COLO668 (cell line): Measurements from ENCODE around the gene TMEM178B.

Source experiments
- DNase-seq: peaks from one replicate; lab custom pipeline; 2025; ENCODE audit not compliant: unreplicated experiment; lab: John Stamatoyannopoulos, UW

The TMEM178B gene

DNA sequence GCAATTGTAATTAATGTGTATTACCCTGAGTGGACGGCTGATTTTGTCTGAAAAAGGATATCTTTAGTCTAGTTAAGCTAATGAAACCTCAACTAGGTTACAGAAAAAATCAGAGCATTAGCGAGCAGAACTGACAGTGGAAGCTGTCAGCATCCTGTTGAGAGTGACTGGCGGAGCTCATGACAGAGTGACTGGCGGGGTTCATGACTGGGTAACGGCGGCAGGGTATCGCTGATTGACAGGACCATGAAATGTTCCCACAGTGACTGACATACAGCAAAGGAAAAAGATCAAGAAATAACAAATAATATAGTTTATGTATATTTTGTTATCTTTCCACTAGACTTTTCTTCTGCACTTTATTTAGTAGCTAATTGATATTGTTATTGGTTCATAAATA, 274.9 kb downstream of the TMEM178B start:
- no peak for DNase-seq

- DNase-seq = no peak
Observed at GRCh38 chr7:141349338-141349737, 275.5 kb downstream of the TMEM178B start.

DNA sequence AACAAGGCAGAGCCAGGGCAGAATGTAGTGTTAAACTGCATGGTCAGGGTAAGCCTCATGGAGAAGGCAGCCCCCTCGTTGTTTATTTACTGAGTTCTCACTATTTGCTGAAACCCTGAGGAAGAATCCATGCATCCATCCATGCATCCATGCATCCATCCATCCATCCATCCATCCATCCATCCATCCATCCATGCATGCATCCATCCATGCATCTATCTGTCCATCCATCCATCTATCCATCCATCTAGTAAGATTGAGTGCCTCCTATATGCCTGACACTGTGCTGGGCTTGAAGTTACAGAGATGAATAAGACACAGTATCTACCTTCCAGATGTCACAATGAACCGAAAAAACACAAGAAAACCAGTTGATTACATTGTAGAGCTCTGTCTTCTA, 275.9 kb downstream of the TMEM178B start:
- DNase-seq = no peak

DNA sequence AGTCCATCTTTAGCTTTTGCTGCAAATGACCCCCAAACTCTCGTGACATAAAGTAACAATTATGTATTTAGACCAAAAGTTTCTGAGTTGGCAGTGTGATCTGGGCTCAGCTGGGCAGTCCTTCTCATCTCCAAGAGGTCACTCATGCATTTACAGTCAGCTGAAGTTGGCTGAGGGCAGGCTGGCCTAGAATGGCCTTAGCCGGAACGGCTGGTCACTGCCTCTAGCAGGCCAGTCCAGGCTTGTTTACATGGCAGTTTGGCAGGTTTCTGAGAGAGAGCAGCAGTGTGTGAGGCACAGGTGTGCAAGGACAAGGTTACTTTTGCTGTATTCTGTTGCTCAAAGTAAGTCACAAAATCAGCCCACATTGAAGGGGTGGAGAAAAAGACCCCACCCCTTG, 277.3 kb downstream of the TMEM178B start:
- DNase-seq = no peak

DNA sequence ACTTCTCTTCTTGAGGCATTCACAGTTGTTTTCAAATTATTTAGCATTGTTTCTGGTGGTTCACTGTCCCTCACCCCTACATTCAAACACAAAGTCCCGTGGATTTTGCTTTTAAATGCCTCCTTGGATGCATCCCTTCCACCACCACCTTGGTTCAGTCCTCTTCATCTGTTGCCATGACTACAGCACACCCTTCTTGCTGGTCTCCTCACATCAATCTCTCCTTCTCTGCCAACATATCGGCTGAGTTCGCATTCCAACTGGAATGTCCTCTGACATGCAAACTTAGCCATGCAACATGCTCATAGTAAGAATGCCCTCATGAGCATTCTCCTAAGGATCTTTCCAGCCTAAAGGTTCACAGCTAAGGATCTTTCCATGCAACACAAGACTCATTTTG, 279.1 kb downstream of the TMEM178B start:
- DNase-seq = no peak

- DNase-seq = no peak
Observed at GRCh38 chr7:141354251-141354650, 280.4 kb downstream of the TMEM178B start.

DNA sequence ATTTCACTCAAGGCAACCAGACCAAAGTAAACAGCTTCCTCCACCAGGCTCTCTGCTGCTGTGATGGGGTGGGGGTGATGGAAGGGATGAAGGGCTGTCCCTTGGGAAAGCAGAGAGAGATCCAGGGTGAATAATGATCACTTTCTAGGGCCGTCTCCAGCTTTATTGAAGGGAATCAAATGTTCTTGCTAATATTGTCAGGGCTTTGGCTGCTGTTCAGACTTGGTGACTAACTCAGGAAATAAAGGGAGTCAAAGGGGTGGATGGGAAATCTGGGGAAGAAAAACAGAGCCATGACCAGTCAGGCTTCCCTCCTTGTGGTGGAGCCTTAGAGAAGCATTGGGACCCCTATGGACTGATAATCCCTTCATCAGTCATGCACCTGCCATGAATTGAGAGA, 281.2 kb downstream of the TMEM178B start:
- DNase-seq = no peak

- no peak for DNase-seq
Observed at GRCh38 chr7:141356161-141356560, 282.3 kb downstream of the TMEM178B start.

DNA sequence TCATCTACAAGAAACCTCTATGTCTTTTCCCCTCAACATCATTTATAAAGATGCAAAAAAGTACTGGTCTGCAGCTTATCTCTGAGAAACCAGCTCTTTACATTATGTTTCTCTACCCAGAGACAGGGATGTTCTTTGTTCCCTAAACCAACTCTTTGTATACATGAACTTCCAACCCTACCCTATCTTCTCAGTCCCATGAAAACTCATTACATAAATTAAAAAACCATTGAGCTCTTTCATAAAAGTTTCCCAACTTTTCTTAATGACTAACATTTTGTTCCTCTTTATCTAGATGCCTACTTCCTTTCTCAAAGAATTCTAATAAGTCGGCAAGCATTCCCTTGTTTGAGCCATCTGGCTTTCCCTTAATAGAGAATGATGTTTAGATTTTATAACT, 284.5 kb downstream of the TMEM178B start:
- DNase-seq = no peak

GRCh38 chr7:141359262-141359661, 285.4 kb downstream of the TMEM178B start:
- no peak for DNase-seq

GRCh38 chr7:141359740-141360415, 286.0 kb downstream of the TMEM178B start:
- DNase-seq = no peak

- no peak for DNase-seq
Observed at GRCh38 chr7:141360416-141360760, 286.5 kb downstream of the TMEM178B start.

DNA sequence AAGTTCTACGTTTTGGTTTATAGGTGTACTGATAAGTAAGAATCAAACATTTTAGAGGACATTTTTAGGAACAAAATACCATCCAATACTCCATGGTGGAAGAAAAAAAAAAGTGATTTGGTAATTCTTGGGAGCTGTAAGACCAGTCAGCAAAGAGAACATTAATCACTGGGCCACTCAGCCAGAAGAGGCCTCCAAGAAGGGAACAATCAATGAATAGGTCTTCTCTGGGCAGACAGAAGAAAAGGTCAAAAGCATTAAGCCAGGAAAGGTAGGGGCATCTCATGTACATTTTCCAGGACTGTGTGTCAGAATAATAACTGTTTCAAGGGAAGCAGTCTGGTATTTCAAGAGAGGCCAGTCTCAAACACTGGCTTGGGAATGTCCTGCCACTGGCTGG, 286.9 kb downstream of the TMEM178B start:
- DNase-seq = no peak

- DNase-seq = no peak
Observed at GRCh38 chr7:141361479-141361878, 287.6 kb downstream of the TMEM178B start.

DNA sequence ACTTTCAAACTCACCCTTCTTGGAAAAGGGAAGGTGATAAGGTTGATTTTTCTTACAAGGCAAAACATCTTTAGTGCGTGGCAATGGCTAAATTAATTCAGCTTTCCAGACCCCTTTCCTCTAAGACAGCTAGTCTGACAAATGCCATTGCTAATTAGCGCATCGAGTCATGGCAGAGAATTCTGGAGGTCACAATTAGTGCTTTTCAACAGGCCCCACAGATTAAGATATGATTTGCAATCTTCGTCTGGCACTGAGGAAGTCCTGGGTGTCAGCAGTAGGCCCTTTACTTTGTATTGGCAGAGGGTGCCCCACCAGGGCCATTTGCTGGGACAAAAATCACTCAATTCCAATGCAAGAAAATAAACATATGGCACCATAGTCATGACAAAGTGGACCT, 288.1 kb downstream of the TMEM178B start:
- no peak for DNase-seq

GRCh38 chr7:141362580-141363435, 288.9 kb downstream of the TMEM178B start:
- no peak for DNase-seq

- no peak for DNase-seq
Observed at GRCh38 chr7:141363748-141364147, 289.9 kb downstream of the TMEM178B start.

- DNase-seq = no peak
Observed at GRCh38 chr7:141366091-141366621, 292.3 kb downstream of the TMEM178B start.

- DNase-seq = no peak
Observed at GRCh38 chr7:141369422-141369821, 295.6 kb downstream of the TMEM178B start.

DNA sequence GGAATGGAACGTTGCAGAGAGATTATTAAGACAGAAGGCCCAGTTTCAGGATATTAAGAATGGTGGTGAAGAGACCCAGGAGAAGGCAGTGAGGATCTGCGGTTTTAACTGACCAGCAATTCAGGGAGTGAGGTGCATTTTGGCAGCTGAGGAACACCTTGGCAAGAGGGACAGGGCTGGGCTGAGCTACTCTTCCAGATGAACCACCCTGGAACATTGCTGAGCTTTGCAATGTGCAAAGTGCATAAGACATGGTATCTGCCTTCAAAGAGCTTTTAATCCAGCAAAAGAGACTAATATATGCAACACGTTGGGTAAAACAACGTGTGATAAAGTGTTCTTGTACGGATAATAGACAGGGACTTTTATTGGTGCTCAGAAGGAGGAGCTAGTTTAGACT, 296.3 kb downstream of the TMEM178B start:
- no peak for DNase-seq

DNA sequence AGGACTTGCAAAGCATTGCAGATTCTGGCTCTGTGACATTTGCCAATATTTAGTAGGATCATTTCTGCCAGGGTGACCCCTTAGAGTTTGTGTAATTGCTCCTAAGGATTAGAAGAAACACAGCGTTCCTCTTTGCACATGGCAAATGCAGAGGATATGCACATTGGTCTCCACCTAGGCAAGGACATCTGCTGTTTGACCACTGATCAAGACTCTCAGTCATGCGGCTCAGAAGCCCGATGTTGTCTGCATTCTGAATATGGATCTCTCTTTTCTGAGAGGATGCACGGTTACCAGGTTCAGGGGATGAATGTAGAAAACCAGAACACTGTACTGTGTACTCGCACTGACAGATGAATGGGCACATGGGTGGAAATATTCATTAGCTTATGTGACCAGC, 296.8 kb downstream of the TMEM178B start:
- no peak for DNase-seq

- no peak for DNase-seq
Observed at GRCh38 chr7:141374425-141374824, 300.6 kb downstream of the TMEM178B start.
